ENCODE results near the gene POU6F1. TPM values are rescaled to one million over a fixed set of nuclear protein-coding genes. Genes with fewer than 3 reads are reported as not detected.

Gene POU6F1
- total RNA-seq, 4 donors from 2014 or later: 12.6 to 33.9 (median 17.9) TPM

GRCh38 chr12:51195841-51196240, 22.0 kb downstream of the POU6F1 start:
- H3K9me3 ChIP-seq: no peaks in the 10 kb centered on the region
- no peak overlapping the region for H3K4me3 ChIP-seq
- H3K4me1 ChIP-seq: no peaks in the 10 kb centered on the region
- no peaks in the 10 kb centered on the region for H3K27me3 ChIP-seq
- ATAC-seq: peak; percentile 11
- WGBS, 2 donors (ENCODE audit: low coverage in 1 of 2): no CpG with 5 or more reads among the region's 7 CpGs
- no peak overlapping the region for H3K27ac ChIP-seq
- peaks cover 0 to 94% of the 10 kb centered on the region in 2 donors for H3K36me3 ChIP-seq
- TF ChIP-seq EP300 (IDR thresholded peaks at IDR 0.05) (no peak), CTCF (IDR thresholded peaks at IDR 0.05) (no peak), POLR2A (IDR thresholded peaks at IDR 0.05) (no peak), POLR2AphosphoS5 (IDR thresholded peaks at IDR 0.05) (no peak)

DNA sequence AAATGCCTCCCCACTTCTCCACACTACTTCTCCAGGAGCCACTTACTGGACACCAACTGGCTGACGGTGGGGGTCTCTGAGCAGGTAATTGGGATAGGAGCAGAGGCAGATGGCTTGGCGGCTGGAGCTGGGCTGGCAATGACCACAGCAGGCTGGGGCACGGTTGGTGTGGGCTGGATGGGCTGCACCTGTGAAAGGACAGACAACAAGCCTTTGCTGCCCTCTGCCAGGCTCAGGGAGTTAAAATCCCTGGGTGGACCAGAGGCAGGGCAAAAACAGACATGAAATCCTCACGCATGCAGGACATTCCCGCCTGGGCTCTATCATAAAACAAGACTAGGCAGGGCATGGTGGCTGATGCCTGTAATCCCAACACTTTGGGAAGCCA, 25.6 kb downstream of the POU6F1 start:
- no peak for TF ChIP-seq CTCF (IDR thresholded peaks at IDR 0.05)
- no peak for TF ChIP-seq POLR2A (IDR thresholded peaks at IDR 0.05)
- TF ChIP-seq EP300 (IDR thresholded peaks at IDR 0.05): no peak
- no peak for TF ChIP-seq POLR2AphosphoS5 (IDR thresholded peaks at IDR 0.05)
- Histone ChIP-seq H3K27me3 (no peaks in the 10 kb centered on the region), H3K4me3 (no peak overlapping the region), H3K36me3 (peaks cover 0 to 85% of the 10 kb centered on the region in 2 donors), H3K27ac (no peak overlapping the region), H3K9me3 (no peaks in the 10 kb centered on the region), H3K4me1 (peaks cover 0 to 2% (median 0%) of the 10 kb centered on the region in 3 donors)
- no peak for ATAC-seq
- WGBS, 2 donors (ENCODE audit: low coverage in 1 of 2): 87% methylated on average over 4 of the region's 5 CpGs; no CpG with 5 or more reads in 1 of the 2 donors

GRCh38 chr12:51191516-51192283, 26.2 kb downstream of the POU6F1 start:
- Histone ChIP-seq H3K4me1 (peaks cover 0 to 7% (median 0%) of the 10 kb centered on the region in 3 donors), H3K27ac (no peak overlapping the region), H3K4me3 (no peak overlapping the region), H3K27me3 (no peaks in the 10 kb centered on the region), H3K9me3 (no peaks in the 10 kb centered on the region), H3K36me3 (peaks cover 0 to 81% of the 10 kb centered on the region in 2 donors)
- no peak for ATAC-seq
- WGBS, 2 donors (ENCODE audit: low coverage in 1 of 2): 40 to 90% methylated on average over 1 to 2 of the region's 12 CpGs
- no peak for TF ChIP-seq POLR2AphosphoS5 (IDR thresholded peaks at IDR 0.05)

GRCh38 chr12:51190820-51191219, 27.0 kb downstream of the POU6F1 start:
- ATAC-seq: no peak
- TF ChIP-seq POLR2AphosphoS5 (IDR thresholded peaks at IDR 0.05): no peak
- TF ChIP-seq CTCF (IDR thresholded peaks at IDR 0.05): no peak
- Histone ChIP-seq H3K27ac (no peak overlapping the region), H3K9me3 (no peaks in the 10 kb centered on the region), H3K4me1 (peaks cover 0 to 9% (median 0%) of the 10 kb centered on the region in 3 donors), H3K4me3 (no peak overlapping the region), H3K27me3 (no peaks in the 10 kb centered on the region), H3K36me3 (peaks cover 0 to 73% of the 10 kb centered on the region in 2 donors)
- WGBS, 2 donors (ENCODE audit: low coverage in 1 of 2): 81% methylated on average over 3 of the region's 4 CpGs; no CpG with 5 or more reads in 1 of the 2 donors

- Histone ChIP-seq H3K27ac (no peak overlapping the region), H3K27me3 (no peaks in the 10 kb centered on the region), H3K9me3 (no peaks in the 10 kb centered on the region), H3K4me3 (no peak overlapping the region), H3K36me3 (peaks cover 0 to 63% of the 10 kb centered on the region in 2 donors), H3K4me1 (peaks cover 0 to 9% (median 0%) of the 10 kb centered on the region in 3 donors)
- no peak for ATAC-seq
- 80 to 91% methylated on average over 4 to 6 of the region's 14 CpGs for WGBS, 2 donors (ENCODE audit: low coverage in 1 of 2)
- no peak for TF ChIP-seq EP300 (IDR thresholded peaks at IDR 0.05)
- no peak for TF ChIP-seq POLR2A (IDR thresholded peaks at IDR 0.05)
- no peak for TF ChIP-seq POLR2AphosphoS5 (IDR thresholded peaks at IDR 0.05)
- TF ChIP-seq CTCF (IDR thresholded peaks at IDR 0.05): no peak
These were observed 28.0 kb downstream of the POU6F1 start for GRCh38 chr12:51189790-51190355.

Data from gastroesophageal sphincter (tissue), 4 donors.